OCI-LY1 (cell line): ENCODE measurements around the gene AP2A2.

ENCODE experiments used
- H2AFZ ChIP-seq: fragments of 200-600 bp; sonication (generic), shearing (Covaris generic); 2 replicates; pipeline ENCODE4 v1.6.0; 2014; ENCODE audit warnings: antibody characterized with exemption, mild to moderate bottlenecking, low read length
- H3F3A ChIP-seq: fragments of 200-600 bp; sonication (generic), shearing (Covaris generic); 2 replicates; pipeline ENCODE4 v1.6.0; 2014; ENCODE audit warnings: mild to moderate bottlenecking, antibody characterized with exemption, low read length, moderate library complexity; ENCODE audit not compliant: insufficient read depth
- H3K27ac ChIP-seq: fragments of 200-600 bp; sonication (generic); 2 replicates; pipeline ENCODE4 v1.5.1; 2014; ENCODE audit warnings: low read length, mixed run types, mild to moderate bottlenecking, low read depth; ENCODE audit not compliant: poor library complexity, severe bottlenecking
- H3K27me3 ChIP-seq: fragments of 200-600 bp; sonication (generic); 2 replicates; pipeline ENCODE4 v1.6.0; 2014; ENCODE audit warnings: antibody characterized with exemption, mild to moderate bottlenecking, low read length, moderate library complexity; ENCODE audit not compliant: insufficient read depth
- H3K36me3 ChIP-seq: fragments of 200-600 bp; sonication (generic); 2 replicates; pipeline ENCODE4 v1.6.1; 2014; ENCODE audit warnings: mild to moderate bottlenecking, antibody characterized with exemption, low read length, moderate library complexity, mixed read lengths; ENCODE audit not compliant: insufficient read depth
- H3K4me1 ChIP-seq: fragments of 200-600 bp; sonication (generic); 2 replicates; pipeline ENCODE4 v1.5.1; 2014; ENCODE audit warnings: mild to moderate bottlenecking, low read length, moderate library complexity; ENCODE audit not compliant: insufficient read depth, severe bottlenecking
- H3K4me2 ChIP-seq: fragments of 200-600 bp; sonication (generic), shearing (Covaris generic); 2 replicates; pipeline ENCODE4 v1.6.1; 2014; ENCODE audit warnings: low read length
- H3K4me3 ChIP-seq: fragments of 200-600 bp; sonication (generic); 2 replicates; pipeline ENCODE4 v1.5.1; 2014; ENCODE audit warnings: low read length, low read depth, mild to moderate bottlenecking, mixed read lengths; ENCODE audit not compliant: poor library complexity, severe bottlenecking
- H3K79me2 ChIP-seq: fragments of 200-600 bp; shearing (Covaris generic); 2 replicates; pipeline ENCODE4 v1.6.1; 2016; ENCODE audit warnings: mixed run types, low read length, mixed read lengths; ENCODE audit not compliant: insufficient read depth
- H3K9ac ChIP-seq: fragments of 200-600 bp; sonication (generic), shearing (Covaris generic); 2 replicates; pipeline ENCODE4 v1.6.1; 2014; ENCODE audit warnings: mild to moderate bottlenecking, low read length, mixed read lengths
- H3K9me2 ChIP-seq: fragments of 200-600 bp; sonication (generic), shearing (Covaris generic); 2 replicates; pipeline ENCODE4 v1.6.1; 2014; ENCODE audit warnings: low read depth, mild to moderate bottlenecking, low read length, mixed read lengths
- H3K9me3 ChIP-seq: fragments of 200-600 bp; shearing (Covaris generic); 2 replicates; pipeline ENCODE4 v1.6.1; 2014; ENCODE audit warnings: low read length, mixed read lengths
- H4K20me1 ChIP-seq: fragments of 200-600 bp; sonication (generic), shearing (Covaris generic); 2 replicates; pipeline ENCODE4 v1.6.0; 2016; ENCODE audit warnings: mild to moderate bottlenecking, low read length; ENCODE audit not compliant: insufficient read depth
- CTCF ChIP-seq: fragments of 200-600 bp; sonication (generic), shearing (Covaris generic); IDR thresholded peaks from 2 replicates; pipeline ENCODE4 v1.5.1; 2017; ENCODE audit warnings: mild to moderate bottlenecking, antibody characterized with exemption, low read length, moderate library complexity, mixed read lengths
- EZH2 ChIP-seq: fragments of 200-600 bp; sonication (generic), shearing (Covaris generic); IDR thresholded peaks from 2 replicates; pipeline ENCODE4 v1.8.0; 2017; ENCODE audit warnings: borderline replicate concordance, mixed run types, mild to moderate bottlenecking, antibody characterized with exemption, low read length, moderate library complexity, mixed read lengths

Gene AP2A2

GRCh38 chr11:880447-880846, 45.2 kb upstream of the AP2A2 start:
- Histone ChIP-seq H3K9me2 (no peaks in the 10 kb centered on the region), H2AFZ (no peak overlapping the region), H3K9ac (no peak overlapping the region), H4K20me1 (no peaks in the 10 kb centered on the region), H3K4me2 (no peak overlapping the region), H3K79me2 (no peaks in the 10 kb centered on the region), H3K4me3 (no peak overlapping the region), H3K27me3 (no peaks in the 10 kb centered on the region), H3K9me3 (no peaks in the 10 kb centered on the region), H3K27ac (no peak overlapping the region), H3K4me1 (no peaks in the 10 kb centered on the region), H3F3A (no peaks in the 10 kb centered on the region), H3K36me3 (peaks cover 16% of the 10 kb centered on the region)
- TF ChIP-seq CTCF, result no peak
- no peak for TF ChIP-seq EZH2

- H3K9me3 ChIP-seq, result no peaks in the 10 kb centered on the region
- no peak for TF ChIP-seq CTCF
- no peak for TF ChIP-seq EZH2
- H3K27ac ChIP-seq, result no peak overlapping the region
- H3K79me2 ChIP-seq, result no peaks in the 10 kb centered on the region
- no peak overlapping the region for H3K4me3 ChIP-seq
- no peaks in the 10 kb centered on the region for H3F3A ChIP-seq
- H3K4me1 ChIP-seq, result no peaks in the 10 kb centered on the region
- H3K4me2 ChIP-seq, result no peak overlapping the region
- no peaks in the 10 kb centered on the region for H3K27me3 ChIP-seq
- H3K9me2 ChIP-seq, result no peaks in the 10 kb centered on the region
- no peaks in the 10 kb centered on the region for H4K20me1 ChIP-seq
- H2AFZ ChIP-seq, result no peak overlapping the region
- H3K36me3 ChIP-seq, result peaks cover 16% of the 10 kb centered on the region; the same call in 1 of the 2 replicates
- no peak overlapping the region for H3K9ac ChIP-seq
These were observed 43.1 kb upstream of the AP2A2 start for GRCh38 chr11:882596-882995.

- H3K36me3 ChIP-seq, result peaks cover 13% of the 10 kb centered on the region; the same call in 1 of the 2 replicates
- H3F3A ChIP-seq, result no peaks in the 10 kb centered on the region
- TF ChIP-seq CTCF, result no peak
- no peak for TF ChIP-seq EZH2
- H3K9me2 ChIP-seq, result no peaks in the 10 kb centered on the region
- H3K9me3 ChIP-seq, result no peaks in the 10 kb centered on the region
- H3K27ac ChIP-seq, result no peak overlapping the region
- H3K27me3 ChIP-seq, result no peaks in the 10 kb centered on the region
- no peaks in the 10 kb centered on the region for H4K20me1 ChIP-seq
- H3K4me3 ChIP-seq, result no peak overlapping the region
- H3K79me2 ChIP-seq, result no peaks in the 10 kb centered on the region
- H3K4me1 ChIP-seq, result no peaks in the 10 kb centered on the region
- no peak overlapping the region for H2AFZ ChIP-seq
- H3K4me2 ChIP-seq, result no peak overlapping the region
- no peak overlapping the region for H3K9ac ChIP-seq
These were observed 42.1 kb upstream of the AP2A2 start for GRCh38 chr11:883527-883926.
